ENCODE results near the gene OR4C11. TPM values are rescaled to one million over a fixed set of nuclear protein-coding genes. Genes with fewer than 3 reads are reported as not detected.

Gene OR4C11, protein sequence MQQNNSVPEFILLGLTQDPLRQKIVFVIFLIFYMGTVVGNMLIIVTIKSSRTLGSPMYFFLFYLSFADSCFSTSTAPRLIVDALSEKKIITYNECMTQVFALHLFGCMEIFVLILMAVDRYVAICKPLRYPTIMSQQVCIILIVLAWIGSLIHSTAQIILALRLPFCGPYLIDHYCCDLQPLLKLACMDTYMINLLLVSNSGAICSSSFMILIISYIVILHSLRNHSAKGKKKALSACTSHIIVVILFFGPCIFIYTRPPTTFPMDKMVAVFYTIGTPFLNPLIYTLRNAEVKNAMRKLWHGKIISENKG
- total RNA-seq, result not detected

DNA sequence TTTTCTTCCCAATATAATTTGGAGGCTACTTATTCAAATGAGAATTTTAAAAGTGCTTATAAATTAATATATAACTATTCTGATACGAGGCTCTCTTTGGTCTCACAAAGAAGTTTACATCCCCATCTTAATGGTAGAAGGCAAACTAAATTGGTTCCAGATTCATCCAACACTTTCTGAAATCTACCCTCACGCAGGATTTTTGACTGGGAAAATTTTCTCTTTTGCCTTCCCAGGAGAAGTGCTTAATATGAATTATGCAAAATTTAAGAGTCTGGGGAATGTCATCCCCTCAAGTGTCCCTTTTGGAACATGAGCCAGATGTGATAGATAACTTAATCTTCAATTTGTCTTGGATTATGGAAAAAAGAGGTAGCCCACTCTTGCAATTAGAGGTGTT lies at the start of gene OR4C11:
TSS of gene OR4C11 (minus strand) at position 101 of the 400 bp plus-strand sequence. CDS start 3,272 bp downstream, outside the sequence.
- no peak for DNase-seq

DNA sequence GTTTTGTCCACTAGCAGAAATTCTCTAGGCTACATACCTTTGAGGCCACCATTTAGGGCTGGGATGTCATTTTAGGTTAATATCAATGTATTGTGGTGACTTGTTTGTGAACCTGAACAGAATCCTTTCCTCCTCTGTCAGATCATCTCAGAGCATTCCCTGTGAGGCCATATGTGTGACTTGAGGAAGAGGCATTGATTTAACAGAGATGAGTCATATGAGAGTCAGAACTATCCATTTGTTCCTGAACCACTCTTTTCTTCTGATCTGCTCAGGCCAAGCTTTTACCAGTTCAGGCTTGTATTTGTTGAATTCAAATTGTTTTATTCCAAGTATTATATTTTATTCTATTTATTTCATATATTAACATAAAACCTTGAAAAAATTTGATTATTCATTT lies 47.7 kb upstream of the OR4C11 start:
- DNase-seq, result no peak

DNA sequence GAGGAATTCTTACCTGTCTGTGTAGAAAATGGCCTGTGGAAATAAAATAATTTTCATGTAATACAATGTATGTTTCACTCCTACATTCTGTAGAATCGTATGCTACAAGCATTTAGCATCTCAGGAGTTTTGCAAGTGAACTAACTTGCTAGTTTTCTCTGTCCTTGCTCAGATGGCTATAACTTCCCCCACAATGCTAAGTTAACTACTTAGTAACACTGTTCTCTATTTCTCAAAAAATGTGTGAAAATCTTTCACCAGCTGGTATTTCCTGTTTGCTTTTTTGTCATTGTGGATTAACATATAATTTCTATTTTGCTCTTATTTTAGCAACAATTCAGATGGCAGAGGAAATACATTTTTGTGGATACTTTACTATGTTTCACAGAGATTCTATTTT lies 45.1 kb upstream of the OR4C11 start:
- no peak for DNase-seq

DNA sequence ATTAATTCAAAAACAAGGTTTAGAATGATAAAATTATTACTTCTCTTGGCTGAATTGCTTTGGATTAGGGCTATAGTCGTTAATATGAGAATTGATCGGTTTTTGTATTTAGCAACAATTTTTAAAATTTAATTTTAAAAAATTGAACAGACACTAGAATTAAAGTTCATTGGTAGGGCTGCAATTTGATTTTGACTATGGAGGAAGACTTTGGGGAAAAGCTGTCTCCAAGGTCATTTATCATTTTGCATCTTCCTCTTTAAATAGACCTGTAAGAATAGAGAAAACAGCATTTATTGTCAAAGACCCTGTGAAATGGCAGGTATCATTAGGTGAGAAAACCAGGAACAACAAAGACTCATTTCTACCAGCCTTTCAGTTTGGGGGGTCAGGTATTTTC lies 40.6 kb upstream of the OR4C11 start, which contains the start of gene OR4S2:
TSS of gene OR4S2 (plus strand) at position 301 of the 400 bp plus-strand sequence. CDS start 2,577 bp downstream, outside the sequence.
- no peak for DNase-seq

DNA sequence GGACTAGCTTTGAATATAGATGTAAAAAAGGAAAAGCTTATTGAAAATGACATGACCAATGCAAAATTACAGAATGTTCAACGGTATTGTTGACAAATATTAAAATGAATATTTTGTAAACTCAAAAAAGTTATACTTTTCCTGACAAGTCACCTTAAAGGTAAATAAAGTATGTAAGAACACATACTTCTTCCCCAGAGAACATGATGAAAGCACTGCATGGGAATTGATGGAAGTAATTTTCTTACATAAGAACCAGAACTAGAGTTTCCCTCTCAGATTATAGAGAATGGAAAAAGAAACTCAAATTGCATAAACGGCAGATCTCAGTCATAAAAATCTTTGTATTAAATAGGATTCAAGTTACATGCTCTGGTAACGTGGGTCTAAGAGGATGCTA lies 27.4 kb upstream of the OR4C11 start, which contains the start of gene OR4P4:
TSS of gene OR4P4 (plus strand) at position 301 of the 400 bp plus-strand sequence.
- no peak for DNase-seq

DNA sequence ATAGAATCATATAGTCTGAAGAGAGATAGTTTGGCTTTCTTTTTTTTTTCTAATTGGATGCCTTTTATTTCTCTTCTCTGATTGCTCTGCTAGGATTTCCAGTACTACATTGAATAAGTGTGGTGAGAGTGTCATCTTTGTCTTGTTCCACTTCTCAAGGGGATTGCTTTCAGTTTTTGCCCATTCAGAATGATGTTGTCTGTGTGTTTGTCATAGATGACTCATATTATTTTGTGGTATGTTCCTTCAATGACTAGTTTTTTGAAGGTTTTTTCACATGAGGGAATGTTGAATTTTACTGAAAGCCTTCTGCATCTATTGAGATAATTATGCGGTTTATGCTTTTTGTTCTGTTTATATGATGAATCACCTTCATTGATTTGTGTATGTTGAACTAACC lies 17.1 kb upstream of the OR4C11 start:
- DNase-seq, result no peak

DNA sequence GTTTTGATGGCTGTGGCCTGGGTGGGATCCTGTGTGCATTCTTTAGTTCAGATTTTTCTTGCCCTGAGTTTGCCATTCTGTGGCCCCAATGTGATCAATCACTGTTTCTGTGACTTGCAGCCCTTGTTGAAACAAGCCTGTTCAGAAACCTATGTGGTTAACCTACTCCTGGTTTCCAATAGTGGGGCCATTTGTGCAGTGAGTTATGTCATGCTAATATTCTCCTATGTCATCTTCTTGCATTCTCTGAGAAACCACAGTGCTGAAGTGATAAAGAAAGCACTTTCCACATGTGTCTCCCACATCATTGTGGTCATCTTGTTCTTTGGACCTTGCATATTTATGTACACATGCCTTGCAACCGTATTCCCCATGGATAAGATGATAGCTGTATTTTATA lies 34.9 kb downstream of the OR4C11 start:
- DNase-seq, result no peak

DNA sequence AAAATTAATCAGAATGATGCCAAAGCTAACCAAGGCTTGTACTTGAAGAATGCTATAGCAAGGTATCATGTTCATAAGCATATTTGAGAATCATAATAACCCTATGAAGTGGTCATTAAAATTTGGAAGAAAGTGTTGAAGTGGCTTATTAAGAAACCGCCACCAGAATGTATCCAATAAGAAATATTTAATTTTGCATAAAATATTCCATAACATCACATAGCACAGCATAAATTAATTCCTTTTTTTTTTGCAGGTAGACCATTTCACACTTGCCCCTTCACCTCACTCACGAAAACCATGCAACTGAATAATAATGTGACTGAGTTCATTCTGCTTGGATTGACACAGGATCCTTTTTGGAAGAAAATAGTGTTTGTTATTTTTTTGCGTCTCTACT lies 35.6 kb downstream of the OR4C11 start, which contains the start of gene OR4C16:
TSS of gene OR4C16 (plus strand) at position 301 of the 400 bp plus-strand sequence. CDS start at position 301, 0 bp downstream.
- no peak for DNase-seq

DNA sequence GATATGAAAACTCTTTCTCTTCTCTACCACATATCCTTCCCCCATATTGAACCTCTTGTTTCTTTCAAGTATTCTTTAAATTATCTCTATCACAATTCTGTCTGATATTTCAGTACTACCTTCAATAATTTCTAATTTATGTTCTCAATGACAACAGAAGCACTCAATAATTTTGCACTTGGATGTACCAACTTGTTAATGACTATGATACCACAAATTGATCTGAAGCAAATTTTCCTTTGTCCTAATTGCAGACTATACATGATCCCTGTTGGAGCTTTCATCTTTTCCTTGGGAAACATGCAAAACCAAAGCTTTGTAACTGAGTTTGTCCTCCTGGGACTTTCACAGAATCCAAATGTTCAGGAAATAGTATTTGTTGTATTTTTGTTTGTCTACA lies 53.3 kb downstream of the OR4C11 start, which contains the start of gene OR4C15:
TSS of gene OR4C15 (plus strand) at position 301 of the 400 bp plus-strand sequence. CDS start at position 301, 0 bp downstream.
- no peak for DNase-seq

Other genes with a start within 250 kb of the OR4C11 start
- gene OR4A15, start 239.7 kb downstream of the OR4C11 start, total RNA-seq, result not detected
- gene OR4C15, start 53.2 kb downstream of the OR4C11 start, total RNA-seq, result not detected
- gene OR4C16, start 35.5 kb downstream of the OR4C11 start, total RNA-seq, result not detected
- gene OR4P4, start 27.5 kb upstream of the OR4C11 start, total RNA-seq, result not detected
- gene OR4S2, start 40.7 kb upstream of the OR4C11 start, total RNA-seq, result not detected
- gene OR4C6, start 54.6 kb upstream of the OR4C11 start, total RNA-seq, result not detected
- not detected for gene OR5D13, start 165.8 kb upstream of the OR4C11 start, total RNA-seq
- not detected for gene OR5D14, start 187.9 kb upstream of the OR4C11 start, total RNA-seq
- not detected for gene OR5L1, start 203.7 kb upstream of the OR4C11 start, total RNA-seq
- gene OR5D18, start 212.0 kb upstream of the OR4C11 start, total RNA-seq, result not detected
- gene OR5L2, start 219.6 kb upstream of the OR4C11 start, total RNA-seq, result not detected
- gene OR5D16, start 231.1 kb upstream of the OR4C11 start, total RNA-seq, result not detected

Data from skin of body (tissue), 2 donors.